Cardiac atrium fibroblast (primary cell): ENCODE measurements around the gene ZNF845. TPM values are rescaled to one million over a fixed set of nuclear protein-coding genes. Genes with fewer than 3 reads are reported as not detected.

Experiments used
- total RNA-seq: library from RNA; depleted of rRNA; stranded (reverse); fragments of >200 nt; gene quantifications from 2 replicates; pipeline ENCODE4 v1.2.3, GENCODE V29; 2015

ZNF845 gene
- total RNA-seq, result 3.8 and 4.9 TPM in 2 replicates

GRCh38 chr19:53333463-53334449 lies at the start of gene ZNF845:
Gene ZNF845 (plus strand): TSS chr19:53333749. CDS start chr19:53341308, 7,559 bp downstream.

DNA sequence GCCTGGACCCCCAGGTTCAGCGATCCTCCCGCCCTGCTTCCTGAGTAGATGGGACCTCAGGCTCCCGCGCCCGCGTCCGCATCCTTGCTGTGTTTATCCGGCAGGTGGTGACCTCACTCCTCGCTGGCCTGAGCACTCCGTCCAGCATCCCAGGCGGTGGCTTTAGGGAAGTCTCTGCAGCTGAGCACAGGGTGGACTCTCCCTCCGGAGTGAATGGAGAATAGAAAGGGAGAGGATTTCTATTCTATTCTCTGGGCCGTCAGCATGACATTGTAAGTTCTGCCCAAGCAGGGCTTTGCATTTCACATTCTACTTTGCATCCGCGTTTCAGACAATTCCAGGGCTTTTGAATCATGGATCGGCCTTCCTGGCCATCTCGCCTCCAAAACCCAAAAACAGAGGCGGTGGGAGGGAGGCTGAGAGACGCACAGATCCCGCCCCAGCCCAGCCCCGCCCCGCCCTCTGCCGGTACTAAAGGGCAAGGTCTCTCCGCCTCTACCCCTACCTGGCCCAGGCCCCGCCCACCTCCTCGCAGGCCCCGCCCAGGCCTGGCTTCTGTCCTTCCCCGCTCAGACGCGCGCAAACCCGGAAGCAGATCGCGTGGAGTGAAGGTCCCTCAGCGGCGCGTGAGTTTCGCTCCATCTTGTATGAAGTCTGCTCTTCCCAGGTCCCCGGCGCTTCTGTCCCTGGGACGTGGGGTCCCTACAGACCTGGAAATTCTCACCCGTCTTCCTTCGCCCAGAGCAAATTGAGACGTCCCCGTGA lies 31.8 kb downstream of the ZNF845 start, which contains the start of gene ZNF525:
Gene ZNF525, plus strand, starts transcription at position 572 of the 765 bp plus-strand sequence. CDS start 6,577 bp downstream, outside the sequence.

GRCh38 chr19:53394974-53395839 lies 61.7 kb downstream of the ZNF845 start, which contains the start of gene ZNF765:
Gene ZNF765 (plus strand): TSS chr19:53395149. CDS start chr19:53398016, 2,867 bp downstream.

Other genes with a start within 250 kb of the ZNF845 start
- gene ZNF160, start 230.3 kb upstream of the ZNF845 start, total RNA-seq, result 21.5 and 26.9 TPM in 2 replicates
- 1.5 and 4.3 TPM in 2 replicates for gene ZNF415, start 200.8 kb upstream of the ZNF845 start, total RNA-seq
- gene ZNF347, start 174.7 kb upstream of the ZNF845 start, total RNA-seq, result 2.9 TPM in 2 replicates
- gene ZNF665, start 140.4 kb upstream of the ZNF845 start, total RNA-seq, result 3.1 and 3.9 TPM in 2 replicates
- gene ZNF677, start 78.9 kb upstream of the ZNF845 start, total RNA-seq, result 14.6 and 19.1 TPM in 2 replicates
- not detected in 2 replicates for gene VN1R2, start 75.5 kb upstream of the ZNF845 start, total RNA-seq
- not detected in 2 replicates for gene VN1R4, start 66.0 kb upstream of the ZNF845 start, total RNA-seq
- gene ZNF525, start 32.0 kb downstream of the ZNF845 start, total RNA-seq, result 1.4 and 3.2 TPM in 2 replicates
- gene ZNF765, start 61.4 kb downstream of the ZNF845 start, total RNA-seq, result 5.4 and 13.0 TPM in 2 replicates
- 8.7 and 9.2 TPM in 2 replicates for gene ZNF761, start 98.2 kb downstream of the ZNF845 start, total RNA-seq
- gene ZNF813, start 134.0 kb downstream of the ZNF845 start, total RNA-seq, result 2.0 and 2.1 TPM in 2 replicates
- 5.4 and 6.3 TPM in 2 replicates for gene ZNF331, start 204.4 kb downstream of the ZNF845 start, total RNA-seq